HG03575 (cell line): Measurements from ENCODE around the gene UBE2V1.
"Not testable (repeated sequence)": the region's sequence is repeated elsewhere in the genome, so short reads cannot be mapped to it uniquely, and the experiment has no call there.

Experiments used
- ATAC-seq: cut with Tn5 transposase; IDR thresholded peaks from one replicate; pipeline ENCODE4 v1.9.1; 2021; ENCODE audit not compliant: unreplicated experiment, insufficient number of reproducible peaks, low FRiP score; ENCODE audit errors: extremely low read depth

Gene UBE2V1

GRCh38 chr20:50120935-50121693 lies 8.2 kb upstream of the UBE2V1 start:
- ATAC-seq = no peak

GRCh38 chr20:50118203-50118602 lies 5.3 kb upstream of the UBE2V1 start:
- no peak for ATAC-seq

GRCh38 chr20:50116368-50116999 lies 3.5 kb upstream of the UBE2V1 start:
- no peak for ATAC-seq

GRCh38 chr20:50115591-50116367 lies 2.8 kb upstream of the UBE2V1 start:
- peak; percentile 71 for ATAC-seq

GRCh38 chr20:50115041-50115512 lies 2.1 kb upstream of the UBE2V1 start:
- ATAC-seq = no peak

- no peak for ATAC-seq
Measured at GRCh38 chr20:50113420-50114224, 672 bp upstream of the UBE2V1 start.

GRCh38 chr20:50111829-50112495 lies 988 bp downstream of the UBE2V1 start:
- ATAC-seq = no peak

GRCh38 chr20:50111120-50111828 lies 1.7 kb downstream of the UBE2V1 start:
- no peak for ATAC-seq

- no peak for ATAC-seq
Measured at GRCh38 chr20:50110141-50111047, 2.6 kb downstream of the UBE2V1 start.

- ATAC-seq = no peak
Measured at GRCh38 chr20:50108556-50109235, 4.3 kb downstream of the UBE2V1 start.

GRCh38 chr20:50107796-50108331 lies 5.1 kb downstream of the UBE2V1 start:
- ATAC-seq = no peak

- ATAC-seq = no peak
Measured at GRCh38 chr20:50107086-50107660, 5.8 kb downstream of the UBE2V1 start.

- ATAC-seq = not testable (repeated sequence)
Measured at GRCh38 chr20:50106669-50107068, 6.3 kb downstream of the UBE2V1 start.

- not testable (repeated sequence) for ATAC-seq
Measured at GRCh38 chr20:50103464-50104107, 9.4 kb downstream of the UBE2V1 start.

GRCh38 chr20:50102551-50102950 lies 10.4 kb downstream of the UBE2V1 start:
- not testable (repeated sequence) for ATAC-seq
